OCI-LY3 (cell line): Measurements from ENCODE around the gene SNX14.

Experiments used
- EZH2phosphoT487 ChIP-seq: fragments of 200-600 bp; shearing (Covaris generic); IDR thresholded peaks from 2 replicates; pipeline ENCODE4 v1.6.1; 2018; ENCODE audit warnings: antibody characterized with exemption, mixed run types, low read depth
- TF ChIP-seq, protein P1 (sequence below): fragments of 200-600, 300-600 bp; sonication (generic); IDR thresholded peaks from 2 replicates; pipeline ENCODE4 v1.5.1; 2014; ENCODE audit warnings: antibody characterized with exemption, low read length, low read depth

DNA sequence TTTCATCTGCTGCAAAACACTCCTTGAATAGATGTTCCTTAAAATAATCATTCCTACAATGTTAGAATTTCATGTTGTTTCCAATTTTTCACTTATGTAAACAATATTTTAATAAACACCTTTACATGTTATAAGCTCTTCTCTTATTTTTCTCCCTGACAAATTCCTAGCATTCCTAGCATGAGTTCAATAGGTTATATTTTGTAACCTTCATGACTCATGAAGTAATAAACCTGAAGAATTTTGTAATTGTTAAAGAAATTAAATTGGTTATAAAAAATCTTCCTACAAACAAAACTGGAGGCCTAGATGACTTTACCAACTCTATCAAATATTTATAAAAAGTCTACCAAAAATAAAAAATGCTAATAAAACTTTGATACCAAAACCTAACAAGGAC lies 77.5 kb downstream of the SNX14 start:
- TF ChIP-seq, protein P1, sequence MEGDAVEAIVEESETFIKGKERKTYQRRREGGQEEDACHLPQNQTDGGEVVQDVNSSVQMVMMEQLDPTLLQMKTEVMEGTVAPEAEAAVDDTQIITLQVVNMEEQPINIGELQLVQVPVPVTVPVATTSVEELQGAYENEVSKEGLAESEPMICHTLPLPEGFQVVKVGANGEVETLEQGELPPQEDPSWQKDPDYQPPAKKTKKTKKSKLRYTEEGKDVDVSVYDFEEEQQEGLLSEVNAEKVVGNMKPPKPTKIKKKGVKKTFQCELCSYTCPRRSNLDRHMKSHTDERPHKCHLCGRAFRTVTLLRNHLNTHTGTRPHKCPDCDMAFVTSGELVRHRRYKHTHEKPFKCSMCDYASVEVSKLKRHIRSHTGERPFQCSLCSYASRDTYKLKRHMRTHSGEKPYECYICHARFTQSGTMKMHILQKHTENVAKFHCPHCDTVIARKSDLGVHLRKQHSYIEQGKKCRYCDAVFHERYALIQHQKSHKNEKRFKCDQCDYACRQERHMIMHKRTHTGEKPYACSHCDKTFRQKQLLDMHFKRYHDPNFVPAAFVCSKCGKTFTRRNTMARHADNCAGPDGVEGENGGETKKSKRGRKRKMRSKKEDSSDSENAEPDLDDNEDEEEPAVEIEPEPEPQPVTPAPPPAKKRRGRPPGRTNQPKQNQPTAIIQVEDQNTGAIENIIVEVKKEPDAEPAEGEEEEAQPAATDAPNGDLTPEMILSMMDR, result no peak
- no peak for TF ChIP-seq EZH2phosphoT487
